HTERT RPE-1 (cell line): ENCODE results near the gene ACOXL.
"Not testable (repeated sequence)": the region's sequence is repeated elsewhere in the genome, so short reads cannot be mapped to it uniquely, and the experiment has no call there.

ENCODE experiments used
- in situ Hi-C: fragments of 300-500 bp; cut with MboI; formaldehyde crosslinking; loops from 4 replicates; pipeline ENCODE4 v1.14.3; 2020; ENCODE audit warnings: low sequenced_read_pairs

Gene ACOXL

GRCh38 chr2:110958346-110959119, 226.2 kb downstream of the ACOXL start:
- in situ Hi-C loops: no loop called here

GRCh38 chr2:110959198-110959597, 226.8 kb downstream of the ACOXL start:
- in situ Hi-C loops: no loop called here

GRCh38 chr2:110960281-110960680, 227.9 kb downstream of the ACOXL start:
- in situ Hi-C loops: no loop called here

- in situ Hi-C loops: no loop called here
Measured at GRCh38 chr2:110960954-110961353, 228.6 kb downstream of the ACOXL start.

- in situ Hi-C loops: not testable (repeated sequence)
Measured at GRCh38 chr2:110961643-110962042, 229.3 kb downstream of the ACOXL start.

GRCh38 chr2:110969696-110970095, 237.3 kb downstream of the ACOXL start:
- in situ Hi-C loops: no loop called here

GRCh38 chr2:110970201-110970600, 237.8 kb downstream of the ACOXL start:
- in situ Hi-C loops: no loop called here

- in situ Hi-C loops: no loop called here
Measured at GRCh38 chr2:110971811-110972210, 239.4 kb downstream of the ACOXL start.

GRCh38 chr2:110973262-110973661, 240.9 kb downstream of the ACOXL start:
- in situ Hi-C loops: no loop called here

- in situ Hi-C loops: no loop called here
Measured at GRCh38 chr2:110977403-110977802, 245.0 kb downstream of the ACOXL start.

- in situ Hi-C loops: no loop called here
Measured at GRCh38 chr2:110978148-110978547, 245.8 kb downstream of the ACOXL start.

GRCh38 chr2:110978756-110979470, 246.5 kb downstream of the ACOXL start:
- in situ Hi-C loops: no loop called here

- in situ Hi-C loops: no loop called here
Measured at GRCh38 chr2:110979471-110980338, 247.3 kb downstream of the ACOXL start.

GRCh38 chr2:110980339-110981062, 248.1 kb downstream of the ACOXL start:
- in situ Hi-C loops: no loop called here

- in situ Hi-C loops: no loop called here
Measured at GRCh38 chr2:110983133-110983532, 250.8 kb downstream of the ACOXL start.

- in situ Hi-C loops: no loop called here
Measured at GRCh38 chr2:110984694-110985490, 252.5 kb downstream of the ACOXL start.

GRCh38 chr2:110990440-110990839, 258.1 kb downstream of the ACOXL start:
- in situ Hi-C loops: no loop called here

- in situ Hi-C loops: no loop called here
Measured at GRCh38 chr2:110991911-110992310, 259.5 kb downstream of the ACOXL start.

GRCh38 chr2:110992886-110993285, 260.5 kb downstream of the ACOXL start:
- in situ Hi-C loops: no loop called here
